Right lobe of liver (tissue), 6 donors: ENCODE measurements around the gene KXD1. TPM values are rescaled to one million over a fixed set of nuclear protein-coding genes. Genes with fewer than 3 reads are reported as not detected.
"Not testable (repeated sequence)": the region's sequence is repeated elsewhere in the genome, so short reads cannot be mapped to it uniquely, and the experiment has no call there.

Experiments used
- ATAC-seq, 4 donors: fragments of 200-7000 bp; cut with Tn5 transposase; one replicate each; pipeline ENCODE4 v1.9.1; 2020; ENCODE audit warnings: mild to moderate bottlenecking in 4 of 4, moderate library complexity in 4 of 4
- DNase-seq, 3 donors: peaks; one replicate each; pipeline ENCODE4 v3.0.0-alpha.2; 2020
- H3K27ac ChIP-seq, 3 donors: fragments of 200-600 bp; one replicate each; pipeline ENCODE4 v1.8.0; 2022
- H3K27me3 ChIP-seq, 2 donors: fragments of 200-600 bp; one replicate each; pipeline ENCODE4 v1.8.0; 2022
- H3K36me3 ChIP-seq, 4 donors: fragments of 200-600 bp; sonication (generic) in 1 of 4; one replicate each; pipeline versions ENCODE4 v1.5.1 to v1.8.0; 2017 to 2022; ENCODE audit warnings: control low read depth in 1 of 4
- H3K4me1 ChIP-seq, 4 donors: fragments of 200-600 bp; sonication (generic) in 1 of 4; one replicate each; pipeline versions ENCODE4 v1.5.1 to v1.8.0; 2017 to 2022; ENCODE audit warnings: control low read depth in 1 of 4
- H3K4me3 ChIP-seq, 3 donors: fragments of 200-600 bp; one replicate each; pipeline ENCODE4 v1.8.0; 2022
- H3K9me3 ChIP-seq, 4 donors: fragments of 200-600 bp; sonication (generic) in 1 of 4; one replicate each; pipeline versions ENCODE4 v1.5.1 to v1.8.0; 2017 to 2022; ENCODE audit warnings: control low read depth in 1 of 4
- POLR2A ChIP-seq: fragments of 450-650 bp; IDR thresholded peaks from one replicate; pipeline ENCODE4 v1.6.1; 2017; ENCODE audit warnings: antibody characterized with exemption, mild to moderate bottlenecking
- WGBS: methylation state at CpG from one replicate; pipeline ENCODE4 v1.1.6; 2018; ENCODE audit warnings: low coverage, low lambda C conversion rate; ENCODE audit not compliant: insufficient coverage; ENCODE audit errors: missing lambda C conversion rate; 5-methylcytosine and 5-hydroxymethylcytosine counted together
- intact Hi-C, 2 donors: fragments of 100-400 bp; cut with DNase I; formaldehyde crosslinking; loops; one replicate each; pipeline versions ENCODE4 v1.11.2 to v1.14.1; 2022
- total RNA-seq, 6 experiments: library from RNA; depleted of rRNA in 2 of 6; stranded (reverse); fragments of >200 nt in 2 of 6; fragmentation: NEBNext Ultra II Directional in 3 of 6; extraction: Animal tissue kit (Norgen Biotek cat#: 25700) in 3 of 6; gene quantifications; one replicate each; pipeline versions ENCODE4 v1.1.0 to v1.2.4, GENCODE V29; 2016 to 2023
- TF ChIP-seq, protein P1 (sequence below), 4 donors: fragments of 200-600 bp in 3 of 4; fragments of 450-650 bp in 1 of 4; IDR thresholded peaks; one replicate each; pipeline versions ENCODE4 v1.5.1 to v1.8.0; 2016 to 2022; ENCODE audit warnings: antibody characterized with exemption in 4 of 4, mild to moderate bottlenecking in 2 of 4
- donor health status: DM: no; HTN: yes; CAD: no.
- donor health status: DM: no; HTN: no; CAD: no.
- donor health status: DM: no; HTN: no; CAD: no.
- donor health status: DM: no; HTN: yes; CAD: no.
- donor health status: DM: no; HTN: yes; CAD: no.

Gene KXD1
- total RNA-seq, 6 experiments from 2014 or later, result 30.2 to 93.0 (median 36.1) TPM

DNA sequence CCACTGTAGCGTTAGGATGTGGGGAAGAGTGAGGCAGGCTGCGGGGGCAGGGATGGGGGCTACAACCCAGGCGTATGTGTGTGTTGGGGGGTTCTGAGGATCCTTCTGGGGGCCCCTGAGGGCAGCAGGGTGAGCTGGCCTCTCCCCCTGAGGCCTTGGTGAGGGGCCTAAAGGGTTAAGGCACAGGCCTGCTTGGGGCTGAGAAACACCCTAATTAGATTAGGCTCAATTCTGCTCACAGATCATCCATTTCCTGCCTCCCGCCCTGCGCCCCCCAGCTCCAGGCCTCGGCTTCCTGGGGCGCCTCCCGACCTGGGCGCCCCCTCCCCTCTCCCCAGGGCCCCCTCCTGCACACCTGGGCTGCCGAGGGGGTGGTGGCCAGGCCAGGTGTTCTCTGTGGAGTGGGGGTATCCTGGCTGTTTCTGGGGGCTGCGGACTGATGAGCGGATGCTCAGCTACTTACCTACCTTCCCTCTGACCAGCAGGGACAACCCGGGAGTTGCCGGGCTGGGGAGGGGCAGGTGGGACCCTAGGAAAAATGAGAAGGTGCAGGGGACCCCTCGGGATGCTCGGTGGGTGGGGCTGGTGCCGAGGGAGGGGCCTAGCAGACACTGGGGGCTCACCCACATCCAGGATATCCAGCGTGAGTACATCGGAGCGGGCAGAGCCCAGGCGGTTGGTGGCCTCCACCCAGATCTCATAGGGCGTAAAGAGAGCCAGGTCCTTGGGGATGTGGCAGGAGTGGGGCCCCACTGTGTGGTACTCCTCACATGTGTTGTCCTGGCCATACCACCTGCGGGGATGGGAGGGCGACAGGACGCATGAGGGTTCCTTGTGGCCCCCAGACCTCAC, 40.4 kb downstream of the KXD1 start:
- no peak overlapping the region for H3K27ac ChIP-seq

DNA sequence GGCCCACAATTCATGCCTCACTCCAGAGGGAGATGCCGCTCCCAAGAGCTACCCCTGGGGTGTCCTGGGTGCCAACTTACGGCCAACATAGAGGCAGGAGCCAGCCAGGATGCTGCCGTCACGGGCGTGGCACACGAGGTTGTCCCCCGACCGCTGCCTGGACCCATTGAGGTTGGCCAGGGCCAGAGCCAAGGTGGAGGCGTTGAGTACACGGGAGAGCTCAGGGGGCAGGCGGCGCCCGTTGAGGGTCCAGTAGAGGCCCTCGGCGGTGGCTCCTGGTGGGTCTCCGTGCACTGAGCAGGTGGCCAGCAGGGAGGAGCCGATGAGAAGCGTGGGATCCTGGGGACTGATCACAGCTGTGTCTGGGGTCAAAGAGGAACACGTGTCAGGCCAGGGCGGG, 41.8 kb downstream of the KXD1 start:
- DNase-seq, result no peak
- whole genome bisulfite sequencing, result 80% methylated on average over 7 of the region's 20 CpGs
- intact Hi-C loops, result no loop called here

More for the DNA sequence above, 40.4 kb downstream of the KXD1 start:
- ATAC-seq (no peak), DNase-seq (no peak)
- Histone ChIP-seq H3K9me3 (no peaks in the 10 kb centered on the region), H3K4me1 (peaks cover 0 to 15% (median 5%) of the 10 kb centered on the region in 4 donors), H3K4me3 (no peak overlapping the region), H3K36me3 (no peaks in the 10 kb centered on the region), H3K27me3 (peaks cover 0 to under 1% of the 10 kb centered on the region in 2 donors)
- intact Hi-C loops, result no loop called here
- TF ChIP-seq, protein P1, sequence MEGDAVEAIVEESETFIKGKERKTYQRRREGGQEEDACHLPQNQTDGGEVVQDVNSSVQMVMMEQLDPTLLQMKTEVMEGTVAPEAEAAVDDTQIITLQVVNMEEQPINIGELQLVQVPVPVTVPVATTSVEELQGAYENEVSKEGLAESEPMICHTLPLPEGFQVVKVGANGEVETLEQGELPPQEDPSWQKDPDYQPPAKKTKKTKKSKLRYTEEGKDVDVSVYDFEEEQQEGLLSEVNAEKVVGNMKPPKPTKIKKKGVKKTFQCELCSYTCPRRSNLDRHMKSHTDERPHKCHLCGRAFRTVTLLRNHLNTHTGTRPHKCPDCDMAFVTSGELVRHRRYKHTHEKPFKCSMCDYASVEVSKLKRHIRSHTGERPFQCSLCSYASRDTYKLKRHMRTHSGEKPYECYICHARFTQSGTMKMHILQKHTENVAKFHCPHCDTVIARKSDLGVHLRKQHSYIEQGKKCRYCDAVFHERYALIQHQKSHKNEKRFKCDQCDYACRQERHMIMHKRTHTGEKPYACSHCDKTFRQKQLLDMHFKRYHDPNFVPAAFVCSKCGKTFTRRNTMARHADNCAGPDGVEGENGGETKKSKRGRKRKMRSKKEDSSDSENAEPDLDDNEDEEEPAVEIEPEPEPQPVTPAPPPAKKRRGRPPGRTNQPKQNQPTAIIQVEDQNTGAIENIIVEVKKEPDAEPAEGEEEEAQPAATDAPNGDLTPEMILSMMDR (IDR thresholded peaks at IDR 0.05), result no peak
- TF ChIP-seq POLR2A, result no peak
- WGBS, result 54% methylated on average over 7 of the region's 25 CpGs

DNA sequence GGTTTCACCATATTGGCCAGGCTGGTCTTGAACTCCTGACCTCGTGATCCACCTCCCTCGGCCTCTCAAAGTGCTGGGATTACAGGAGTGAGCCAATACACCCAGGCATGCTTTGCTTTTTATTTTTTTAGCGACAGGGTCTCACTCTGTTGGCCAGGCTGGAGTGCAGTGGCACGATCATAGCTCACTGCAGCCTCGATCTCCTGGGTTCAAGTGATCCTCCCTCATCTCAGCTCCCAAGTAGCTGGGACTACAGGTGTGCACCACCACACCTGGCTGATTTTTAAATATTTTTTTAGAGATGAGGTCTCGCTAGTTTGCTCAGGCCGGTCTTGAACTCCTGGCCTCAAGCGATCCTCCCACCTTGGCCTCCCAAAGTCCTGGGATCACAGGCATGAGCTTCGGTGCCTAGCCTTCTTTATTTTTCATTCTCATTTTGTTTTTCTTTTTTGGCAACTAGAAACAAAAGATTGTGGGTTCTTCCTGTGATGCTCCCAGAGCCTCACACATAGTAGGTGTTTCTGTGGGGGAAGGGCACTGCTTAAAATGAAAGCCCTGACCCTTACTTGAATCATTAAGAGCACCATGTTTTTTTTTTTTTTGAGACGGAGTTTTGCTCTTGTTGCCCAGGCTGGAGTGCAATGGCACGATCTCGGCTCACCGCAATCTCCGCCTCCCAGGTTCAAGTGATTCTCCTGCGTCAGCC, 43.2 kb downstream of the KXD1 start:
- H3K4me3 ChIP-seq, H3K9me3 ChIP-seq, H3K27ac ChIP-seq, ATAC-seq, DNase-seq, H3K36me3 ChIP-seq, intact Hi-C loops, H3K4me1 ChIP-seq: not testable (repeated sequence)
- 90% methylated on average over 13 of the region's 15 CpGs for WGBS
- peaks cover 0 to 13% of the 10 kb centered on the region in 2 donors for H3K27me3 ChIP-seq

More for the DNA sequence above, 41.8 kb downstream of the KXD1 start:
- peaks cover 0 to 8% of the 10 kb centered on the region in 2 donors for H3K27me3 ChIP-seq
- no peak for ATAC-seq
- no peak overlapping the region for H3K4me3 ChIP-seq
- no peaks in the 10 kb centered on the region for H3K36me3 ChIP-seq
- no peaks in the 10 kb centered on the region for H3K9me3 ChIP-seq
- H3K27ac ChIP-seq, result no peak overlapping the region
- peaks cover 0 to 6% (median 3%) of the 10 kb centered on the region in 4 donors for H3K4me1 ChIP-seq
- TF ChIP-seq POLR2A, result no peak
- TF ChIP-seq, protein P1 (IDR thresholded peaks at IDR 0.05), result no peak

DNA sequence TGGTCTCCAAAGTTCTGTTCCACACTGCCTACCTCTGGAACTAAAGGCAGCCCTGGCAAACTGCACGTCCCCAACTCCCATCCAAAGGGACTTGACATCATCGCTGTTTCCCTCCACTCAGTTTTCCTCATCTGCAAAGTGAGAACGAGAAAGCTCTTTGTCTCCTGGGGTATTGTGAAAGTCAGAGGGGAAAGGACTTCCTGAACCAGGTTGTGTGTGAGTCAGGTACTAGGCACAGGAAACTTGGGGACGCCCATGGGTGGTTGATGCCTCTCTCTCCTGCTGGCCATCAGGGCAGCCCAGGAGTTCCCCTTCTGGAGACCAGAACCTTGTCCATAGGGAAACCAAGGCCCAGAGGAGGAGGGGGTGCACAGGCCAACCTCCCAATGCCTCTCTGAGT, 44.2 kb downstream of the KXD1 start:
- Histone ChIP-seq H3K4me1 (no peaks in the 10 kb centered on the region), H3K4me3 (no peak overlapping the region), H3K36me3 (no peaks in the 10 kb centered on the region), H3K27ac (no peak overlapping the region), H3K27me3 (peaks cover 0 to 16% of the 10 kb centered on the region in 2 donors), H3K9me3 (no peaks in the 10 kb centered on the region)
- DNase-seq (no peak), ATAC-seq (no peak)
- WGBS, result 64% methylated on average over 3 of the region's 4 CpGs
- intact Hi-C loops, result no loop called here
- TF ChIP-seq POLR2A, result no peak
- TF ChIP-seq, protein P1 (IDR thresholded peaks at IDR 0.05), result no peak
